Testis (tissue), 3 donors: ENCODE data around the gene GRAMD1A. TPM values are rescaled to one million over a fixed set of nuclear protein-coding genes. Genes with fewer than 3 reads are reported as not detected.
"Not testable (repeated sequence)": the region's sequence is repeated elsewhere in the genome, so short reads cannot be mapped to it uniquely, and the experiment has no call there.

Experiments used
- DNase-seq: peaks from one replicate; pipeline ENCODE4 v3.0.0-alpha.2; 2019
- H3K27ac ChIP-seq, 2 donors: fragments of 200-600 bp; sonication (generic); one replicate each; pipeline ENCODE4 v1.5.1; 2019
- H3K27me3 ChIP-seq: fragments of 200-600 bp; sonication (generic); one replicate; pipeline ENCODE4 v1.5.1; 2019
- H3K36me3 ChIP-seq: fragments of 200-600 bp; sonication (generic); one replicate; pipeline ENCODE4 v1.5.1; 2017; ENCODE audit warnings: low read depth; ENCODE audit errors: missing control alignments
- H3K4me1 ChIP-seq: fragments of 200-600 bp; sonication (generic); one replicate; pipeline ENCODE4 v1.5.1; 2019
- H3K4me3 ChIP-seq, 2 donors: fragments of 200-600 bp; sonication (generic); one replicate each; pipeline ENCODE4 v1.5.1; 2017 to 2019
- H3K9me3 ChIP-seq: fragments of 200-600 bp; sonication (generic); one replicate; pipeline ENCODE4 v1.5.1; 2017
- CTCF ChIP-seq, 3 experiments: fragments of 450-650 bp in 2 of 3; fragments of 200-600 bp in 1 of 3; sonication (generic) in 1 of 3; IDR thresholded peaks; one replicate each; pipeline ENCODE4 v1.5.1; 2016 to 2019; ENCODE audit warnings: antibody characterized with exemption in 3 of 3, mild to moderate bottlenecking in 2 of 3, moderate library complexity in 1 of 3
- POLR2A ChIP-seq: fragments of 450-650 bp; IDR thresholded peaks from one replicate; pipeline ENCODE4 v1.6.1; 2017; ENCODE audit warnings: antibody characterized with exemption, mild to moderate bottlenecking, moderate library complexity
- WGBS, 2 donors: methylation state at CpG; one replicate each; pipeline ENCODE4 v1.1.5; 2018; 5-methylcytosine and 5-hydroxymethylcytosine counted together
- intact Hi-C: fragments of 100-400 bp; cut with DNase I; formaldehyde crosslinking; loops from one replicate; pipeline ENCODE4 v1.15.1; 2023; ENCODE audit warnings: low total_unique reads
- polyA plus RNA-seq: library from polyadenylated mRNA; stranded (reverse); fragments of 350-450 nt; fragmentation: Illumina TruSeq; extraction: RNeasy Lipid Tissue Mini Kit (QIAGEN cat#74804); gene quantifications from one replicate; pipeline ENCODE4 v1.2.3, GENCODE V29; 2014; ENCODE audit warnings: low read depth, low replicate concordance; ENCODE audit not compliant: insufficient read depth
- total RNA-seq, 2 donors: library from RNA; depleted of rRNA; stranded (reverse); fragments of >200 nt; gene quantifications; one replicate each; pipeline ENCODE4 v1.2.3, GENCODE V29; 2016

Gene GRAMD1A
- total and polyA plus RNA-seq, 3 donors from 2014 or later: 62.8 to 99.3 (median 92.4) TPM

GRCh38 chr19:35002037-35002535, 2.0 kb downstream of the GRAMD1A start:
- intact Hi-C loops: no loop called here
- no peaks in the 10 kb centered on the region for H3K9me3 ChIP-seq
- no peaks in the 10 kb centered on the region for H3K27me3 ChIP-seq
- WGBS, 2 donors: 87 to 88% methylated on average over 11 of the region's 11 CpGs
- no peak for TF ChIP-seq CTCF (IDR thresholded peaks at IDR 0.05)
- no peak for TF ChIP-seq POLR2A
- peak overlapping the region in 1 of 2 donors; percentile 89 for H3K27ac ChIP-seq
- H3K4me1 ChIP-seq: peaks cover 48% of the 10 kb centered on the region
- no peaks in the 10 kb centered on the region for H3K36me3 ChIP-seq
- DNase-seq: no peak
- H3K4me3 ChIP-seq: no peak overlapping the region

- intact Hi-C loops: no loop called here
- no peak overlapping the region for H3K4me3 ChIP-seq
- H3K4me1 ChIP-seq: peaks cover 28% of the 10 kb centered on the region
- no peaks in the 10 kb centered on the region for H3K27me3 ChIP-seq
- no peak for DNase-seq
- WGBS, 2 donors: 85 to 86% methylated on average over 13 to 18 of the region's 18 CpGs
- H3K27ac ChIP-seq: no peak overlapping the region
- H3K9me3 ChIP-seq: no peaks in the 10 kb centered on the region
- no peaks in the 10 kb centered on the region for H3K36me3 ChIP-seq
- TF ChIP-seq POLR2A: no peak
- TF ChIP-seq CTCF (IDR thresholded peaks at IDR 0.05): no peak
Observed at GRCh38 chr19:35004517-35005255, 4.6 kb downstream of the GRAMD1A start.

- no peak for DNase-seq
- Histone ChIP-seq H3K4me3 (no peak overlapping the region), H3K4me1 (peaks cover 27% of the 10 kb centered on the region), H3K9me3 (no peaks in the 10 kb centered on the region), H3K36me3 (no peaks in the 10 kb centered on the region), H3K27me3 (no peaks in the 10 kb centered on the region), H3K27ac (peak overlapping the region in 1 of 2 donors; percentile 10)
- 83 to 85% methylated on average over 11 of the region's 11 CpGs for WGBS, 2 donors
- intact Hi-C loops: no loop called here
- no peak for TF ChIP-seq CTCF (IDR thresholded peaks at IDR 0.05)
- TF ChIP-seq POLR2A: no peak
Observed at GRCh38 chr19:35005256-35005977, 5.3 kb downstream of the GRAMD1A start.

GRCh38 chr19:35006007-35006341, 5.9 kb downstream of the GRAMD1A start:
- not testable (repeated sequence) for H3K4me3 ChIP-seq

GRCh38 chr19:35006342-35006998, 6.3 kb downstream of the GRAMD1A start:
- H3K4me1 ChIP-seq: peaks cover 23% of the 10 kb centered on the region

More at GRCh38 chr19:35006007-35006341, 5.9 kb downstream of the GRAMD1A start:
- intact Hi-C loops, H3K36me3 ChIP-seq, H3K9me3 ChIP-seq, DNase-seq, H3K27me3 ChIP-seq: not testable (repeated sequence)
- 88 to 90% methylated on average over 4 to 6 of the region's 6 CpGs for WGBS, 2 donors
- Histone ChIP-seq H3K27ac (peak overlapping the region in 1 of 2 donors; percentile 10), H3K4me1 (peaks cover 27% of the 10 kb centered on the region)

More at GRCh38 chr19:35006342-35006998, 6.3 kb downstream of the GRAMD1A start:
- Histone ChIP-seq H3K36me3 (no peaks in the 10 kb centered on the region), H3K27ac (peak overlapping the region in 1 of 2 donors; percentile 10), H3K4me3 (no peak overlapping the region), H3K27me3 (no peaks in the 10 kb centered on the region), H3K9me3 (no peaks in the 10 kb centered on the region)
- no peak for TF ChIP-seq CTCF (IDR thresholded peaks at IDR 0.05)
- TF ChIP-seq POLR2A: no peak
- 62 to 63% methylated on average over 15 of the region's 15 CpGs for WGBS, 2 donors
- no peak for DNase-seq
- intact Hi-C loops: no loop called here
